Sigmoid colon (tissue), 3 donors: ENCODE data around the gene BORCS5.

Experiments
- POLR2A ChIP-seq, 2 donors: fragments of 450-650 bp; IDR thresholded peaks; one replicate each; pipeline ENCODE4 v1.6.1; 2016; ENCODE audit warnings: antibody characterized with exemption in 2 of 2, mild to moderate bottlenecking in 2 of 2, moderate library complexity in 2 of 2
- TF ChIP-seq, protein P1 (sequence below), 4 experiments: fragments of 450-650 bp in 3 of 4; fragments of 200-600 bp in 1 of 4; IDR thresholded peaks; one replicate each; pipeline ENCODE4 v1.5.1; 2016 to 2019; ENCODE audit warnings: antibody characterized with exemption in 4 of 4, mild to moderate bottlenecking in 3 of 4, moderate library complexity in 2 of 4

DNA sequence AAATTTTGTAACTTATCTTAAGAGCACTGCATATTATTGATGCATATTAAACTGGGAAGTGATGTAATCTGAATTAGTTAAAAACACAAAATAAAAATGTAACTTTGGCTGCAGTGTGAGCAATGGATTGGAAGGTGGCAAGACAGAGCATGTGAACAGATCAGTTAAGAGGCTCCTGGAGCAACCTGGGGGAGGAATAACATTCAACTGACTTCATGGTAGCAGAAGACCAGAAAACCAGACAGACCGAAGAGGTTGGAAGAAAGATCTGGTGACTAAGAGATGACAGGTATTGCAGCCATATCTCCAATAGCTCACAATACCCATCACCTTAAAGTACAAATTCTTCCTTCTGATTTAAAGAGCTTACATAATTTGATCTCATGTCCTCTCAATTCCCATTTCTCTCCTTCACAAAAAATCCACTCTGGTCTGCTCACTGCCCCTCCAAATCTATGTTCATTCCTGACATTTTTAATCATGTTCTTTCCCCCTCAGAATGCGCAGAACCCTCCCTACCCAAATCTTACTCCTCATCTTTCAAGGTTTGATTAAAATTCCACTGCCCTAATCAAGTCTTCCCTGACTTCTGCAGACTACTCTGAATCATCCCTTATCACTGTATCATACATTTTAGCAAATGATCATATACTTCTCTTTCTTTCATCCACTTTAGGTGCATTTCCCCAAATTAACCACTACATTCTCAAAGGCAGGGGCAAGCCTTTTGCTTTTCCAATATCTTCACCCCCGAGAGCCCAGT lies 154.3 kb downstream of the BORCS5 start:
- no peak for TF ChIP-seq POLR2A (IDR thresholded peaks at IDR 0.05)
- TF ChIP-seq, protein P1, sequence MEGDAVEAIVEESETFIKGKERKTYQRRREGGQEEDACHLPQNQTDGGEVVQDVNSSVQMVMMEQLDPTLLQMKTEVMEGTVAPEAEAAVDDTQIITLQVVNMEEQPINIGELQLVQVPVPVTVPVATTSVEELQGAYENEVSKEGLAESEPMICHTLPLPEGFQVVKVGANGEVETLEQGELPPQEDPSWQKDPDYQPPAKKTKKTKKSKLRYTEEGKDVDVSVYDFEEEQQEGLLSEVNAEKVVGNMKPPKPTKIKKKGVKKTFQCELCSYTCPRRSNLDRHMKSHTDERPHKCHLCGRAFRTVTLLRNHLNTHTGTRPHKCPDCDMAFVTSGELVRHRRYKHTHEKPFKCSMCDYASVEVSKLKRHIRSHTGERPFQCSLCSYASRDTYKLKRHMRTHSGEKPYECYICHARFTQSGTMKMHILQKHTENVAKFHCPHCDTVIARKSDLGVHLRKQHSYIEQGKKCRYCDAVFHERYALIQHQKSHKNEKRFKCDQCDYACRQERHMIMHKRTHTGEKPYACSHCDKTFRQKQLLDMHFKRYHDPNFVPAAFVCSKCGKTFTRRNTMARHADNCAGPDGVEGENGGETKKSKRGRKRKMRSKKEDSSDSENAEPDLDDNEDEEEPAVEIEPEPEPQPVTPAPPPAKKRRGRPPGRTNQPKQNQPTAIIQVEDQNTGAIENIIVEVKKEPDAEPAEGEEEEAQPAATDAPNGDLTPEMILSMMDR (IDR thresholded peaks at IDR 0.05), result no peak
